Measurements from ENCODE around the gene LEMD2. TPM values are rescaled to one million over a fixed set of nuclear protein-coding genes. Genes with fewer than 3 reads are reported as not detected.

LEMD2 gene
- total RNA-seq, 1 donor = 80.2 TPM

DNA sequence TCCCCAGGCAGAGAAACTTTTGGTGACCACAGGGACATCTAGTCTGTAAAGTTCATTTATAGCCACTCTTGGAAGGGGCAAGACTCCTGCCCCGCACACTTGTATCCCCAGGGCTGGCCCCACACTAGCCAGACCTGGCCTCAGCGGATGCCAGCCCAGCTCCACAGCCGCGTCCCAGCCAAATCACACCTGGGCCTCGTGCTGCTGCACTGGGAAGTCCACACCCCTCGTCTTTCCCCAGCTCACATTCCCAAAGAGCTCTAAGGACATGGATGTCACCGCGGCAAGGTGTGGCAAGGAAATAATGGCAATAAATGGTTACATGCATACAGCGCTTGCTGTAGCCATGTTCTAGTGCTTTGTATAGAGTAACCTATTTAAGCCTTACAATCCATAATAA, 50.8 kb downstream of the LEMD2 start:
- no peaks in the 10 kb centered on the region for H3K27me3 ChIP-seq (ENCODE audit: insufficient read depth, low read length)
- no peaks in the 10 kb centered on the region for H3K4me1 ChIP-seq (ENCODE audit: insufficient read depth, low read length)
- no peaks in the 10 kb centered on the region for H3K9me3 ChIP-seq (ENCODE audit: low read depth, low read length)
- no peak overlapping the region for H3K4me3 ChIP-seq (ENCODE audit: low read length)

DNA sequence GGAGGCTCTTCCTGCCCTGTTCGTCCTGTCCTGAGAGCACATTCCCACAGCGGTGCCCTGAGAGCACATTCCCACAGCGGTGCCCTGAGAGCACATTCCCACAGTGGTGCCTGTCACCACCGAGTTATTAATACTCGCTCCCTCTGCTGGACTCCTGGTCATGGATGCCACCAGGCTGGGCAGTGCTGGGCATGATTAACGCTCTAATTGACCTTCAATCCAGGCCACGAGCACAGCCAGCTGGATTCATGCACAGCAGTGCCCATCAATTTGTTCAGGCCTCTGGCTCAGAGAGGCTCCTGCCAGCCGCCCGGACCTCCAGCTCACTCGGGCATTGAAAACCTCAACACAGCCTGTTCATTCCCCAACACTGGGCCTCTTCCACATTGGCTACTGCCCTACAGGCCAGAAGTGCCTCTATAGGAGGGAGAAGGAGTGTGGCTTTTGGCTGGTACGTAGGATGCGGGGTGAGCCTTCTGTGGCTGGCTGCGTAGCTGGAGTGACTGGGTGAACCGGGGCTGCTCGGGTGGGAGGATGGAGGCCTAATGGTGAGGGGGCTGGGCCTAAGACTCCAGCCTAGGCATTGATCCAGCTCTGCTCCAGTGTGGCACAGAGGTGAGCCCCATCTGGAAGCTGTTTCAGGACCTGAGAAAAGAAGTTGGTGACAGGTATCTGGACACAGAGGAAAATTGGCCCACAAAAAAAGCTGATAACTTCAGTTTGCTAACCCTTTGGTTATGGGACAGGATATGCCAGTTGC, 51.5 kb downstream of the LEMD2 start:
- H3K4me1 ChIP-seq (ENCODE audit: insufficient read depth, low read length) = no peaks in the 10 kb centered on the region
- H3K27me3 ChIP-seq (ENCODE audit: insufficient read depth, low read length) = no peaks in the 10 kb centered on the region
- H3K4me3 ChIP-seq (ENCODE audit: low read length) = no peak overlapping the region
- no peaks in the 10 kb centered on the region for H3K9me3 ChIP-seq (ENCODE audit: low read depth, low read length)

DNA sequence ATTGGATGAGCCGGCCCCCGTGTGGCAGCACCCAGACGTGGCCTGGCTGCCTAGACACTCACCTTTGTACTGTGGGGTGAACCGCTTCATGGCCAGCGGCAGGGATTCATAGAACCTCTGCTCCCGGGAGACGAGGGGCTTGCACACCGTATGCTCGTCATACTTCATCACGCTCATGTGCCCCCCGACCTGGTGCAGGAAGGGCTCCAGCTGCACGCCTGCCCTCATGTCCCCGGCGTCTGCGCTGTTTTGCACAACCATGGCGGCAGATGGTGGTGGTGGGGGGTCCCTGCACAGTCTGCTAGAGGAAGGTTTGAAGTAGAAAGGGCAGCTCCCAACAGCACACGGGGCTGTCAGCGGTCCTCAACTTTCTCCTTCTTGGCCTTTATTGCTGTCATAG, 53.7 kb downstream of the LEMD2 start:
- Histone ChIP-seq H3K9me3 (ENCODE audit: low read depth, low read length) (no peaks in the 10 kb centered on the region), H3K4me3 (ENCODE audit: low read length) (no peak overlapping the region), H3K27me3 (ENCODE audit: insufficient read depth, low read length) (no peaks in the 10 kb centered on the region), H3K4me1 (ENCODE audit: insufficient read depth, low read length) (no peaks in the 10 kb centered on the region)

- no peaks in the 10 kb centered on the region for H3K9me3 ChIP-seq (ENCODE audit: low read depth, low read length)
- H3K4me1 ChIP-seq (ENCODE audit: insufficient read depth, low read length) = no peaks in the 10 kb centered on the region
- H3K27me3 ChIP-seq (ENCODE audit: insufficient read depth, low read length) = no peaks in the 10 kb centered on the region
- H3K4me3 ChIP-seq (ENCODE audit: low read length) = no peak overlapping the region
Measured at GRCh38 chr6:33733709-33734007, 55.3 kb downstream of the LEMD2 start.

DNA sequence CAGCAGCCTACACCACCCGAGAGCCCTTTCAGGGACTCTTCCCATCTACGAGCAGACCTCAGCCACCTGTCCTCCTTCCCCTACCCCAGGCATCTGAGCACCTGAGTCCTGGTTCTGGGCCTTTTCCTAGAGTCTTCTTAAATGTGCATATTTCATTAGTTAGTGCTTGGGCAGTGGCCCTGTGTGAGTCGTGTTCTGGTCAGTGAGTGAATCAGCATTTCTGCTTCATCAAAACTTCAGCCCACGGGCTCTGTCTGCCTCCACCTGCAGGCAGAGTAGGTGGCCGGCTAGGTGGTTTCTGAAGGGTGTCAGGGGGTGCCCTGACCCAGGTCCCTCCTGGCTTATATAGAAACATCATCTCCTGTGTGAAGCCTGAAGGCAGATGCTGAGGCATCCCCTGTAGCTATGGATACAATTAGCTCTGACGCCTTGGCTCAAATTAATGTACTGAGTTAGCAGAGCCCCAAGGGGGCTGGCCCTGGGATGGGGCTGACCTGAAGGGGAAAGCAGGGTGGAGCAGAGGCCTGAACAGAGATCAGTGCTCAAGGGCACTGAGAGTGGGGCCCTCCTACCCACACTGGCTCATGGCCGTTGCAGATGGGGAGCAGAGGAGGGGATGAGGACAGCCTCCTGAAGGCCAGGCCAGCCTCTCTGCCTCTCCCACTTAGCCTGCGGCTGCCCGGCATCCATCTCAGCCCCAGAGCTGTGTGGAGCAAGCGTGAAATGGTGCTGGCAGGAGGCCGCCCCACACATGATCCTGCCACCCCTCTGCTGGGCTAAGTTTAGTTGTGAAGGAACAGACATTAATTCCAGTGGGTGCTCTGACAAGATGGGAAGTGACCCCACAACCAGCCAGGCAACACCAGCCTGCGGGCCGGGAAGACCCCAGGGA, 55.9 kb downstream of the LEMD2 start:
- no peak overlapping the region for H3K4me3 ChIP-seq (ENCODE audit: low read length)
- no peaks in the 10 kb centered on the region for H3K27me3 ChIP-seq (ENCODE audit: insufficient read depth, low read length)
- H3K9me3 ChIP-seq (ENCODE audit: low read depth, low read length) = no peaks in the 10 kb centered on the region
- H3K4me1 ChIP-seq (ENCODE audit: insufficient read depth, low read length) = no peaks in the 10 kb centered on the region

GRCh38 chr6:33732385-33732784, 56.5 kb downstream of the LEMD2 start:
- no peaks in the 10 kb centered on the region for H3K27me3 ChIP-seq (ENCODE audit: insufficient read depth, low read length)
- H3K4me3 ChIP-seq (ENCODE audit: low read length) = no peak overlapping the region
- H3K9me3 ChIP-seq (ENCODE audit: low read depth, low read length) = no peaks in the 10 kb centered on the region
- no peaks in the 10 kb centered on the region for H3K4me1 ChIP-seq (ENCODE audit: insufficient read depth, low read length)

GRCh38 chr6:33731751-33732282, 57.1 kb downstream of the LEMD2 start:
- Histone ChIP-seq H3K4me1 (ENCODE audit: insufficient read depth, low read length) (no peaks in the 10 kb centered on the region), H3K27me3 (ENCODE audit: insufficient read depth, low read length) (no peaks in the 10 kb centered on the region), H3K4me3 (ENCODE audit: low read length) (no peak overlapping the region), H3K9me3 (ENCODE audit: low read depth, low read length) (no peaks in the 10 kb centered on the region)

DNA sequence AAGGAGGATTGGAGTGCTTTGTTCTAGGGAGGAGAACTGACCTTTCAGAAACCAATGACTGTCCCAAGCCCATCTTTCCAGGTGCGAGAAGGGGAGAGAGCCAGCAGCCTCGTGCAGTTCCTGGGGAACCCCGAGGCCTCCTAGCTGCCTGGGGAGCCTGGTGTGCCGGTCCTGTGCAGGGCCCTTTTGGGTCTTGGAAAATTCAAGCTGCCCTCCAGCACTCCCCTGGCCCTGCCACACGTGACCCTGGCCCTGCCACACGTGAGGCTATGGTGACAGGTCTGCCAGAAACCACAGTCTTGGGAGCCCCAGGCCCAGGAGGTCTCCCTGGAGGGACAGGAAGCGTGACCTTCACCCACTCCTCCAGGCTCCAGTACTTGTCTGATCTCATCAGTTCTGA, 57.9 kb downstream of the LEMD2 start:
- no peaks in the 10 kb centered on the region for H3K9me3 ChIP-seq (ENCODE audit: low read depth, low read length)
- no peaks in the 10 kb centered on the region for H3K4me1 ChIP-seq (ENCODE audit: insufficient read depth, low read length)
- H3K4me3 ChIP-seq (ENCODE audit: low read length) = no peak overlapping the region
- no peaks in the 10 kb centered on the region for H3K27me3 ChIP-seq (ENCODE audit: insufficient read depth, low read length)

DNA sequence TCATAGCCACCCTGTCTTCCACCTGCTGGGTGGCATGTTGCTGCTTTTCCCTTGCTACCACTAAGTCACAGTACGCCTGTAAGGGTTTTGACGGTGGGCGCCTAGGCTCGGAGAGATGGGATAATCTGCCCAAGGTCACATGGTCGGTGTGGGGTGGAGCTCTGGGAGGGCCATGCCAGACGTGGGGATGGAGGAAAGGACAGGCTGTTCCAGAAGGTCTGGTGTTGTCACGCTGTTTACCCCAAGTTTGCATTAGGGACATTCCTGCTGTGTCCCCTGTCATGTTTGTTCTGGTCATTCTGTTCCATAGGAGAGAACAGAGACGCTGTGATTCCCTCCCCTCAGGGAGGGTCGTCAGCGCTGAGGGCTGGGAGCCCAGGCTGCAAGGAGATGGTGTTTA, 58.3 kb downstream of the LEMD2 start:
- no peak overlapping the region for H3K4me3 ChIP-seq (ENCODE audit: low read length)
- H3K27me3 ChIP-seq (ENCODE audit: insufficient read depth, low read length) = no peaks in the 10 kb centered on the region
- no peaks in the 10 kb centered on the region for H3K9me3 ChIP-seq (ENCODE audit: low read depth, low read length)
- H3K4me1 ChIP-seq (ENCODE audit: insufficient read depth, low read length) = no peaks in the 10 kb centered on the region

GRCh38 chr6:33729059-33729458, 59.9 kb downstream of the LEMD2 start:
- Histone ChIP-seq H3K27me3 (ENCODE audit: insufficient read depth, low read length) (no peaks in the 10 kb centered on the region), H3K9me3 (ENCODE audit: low read depth, low read length) (no peaks in the 10 kb centered on the region), H3K4me3 (ENCODE audit: low read length) (no peak overlapping the region), H3K4me1 (ENCODE audit: insufficient read depth, low read length) (no peaks in the 10 kb centered on the region)

GRCh38 chr6:33728438-33728837, 60.5 kb downstream of the LEMD2 start:
- H3K4me3 ChIP-seq (ENCODE audit: low read length) = no peak overlapping the region

GRCh38 chr6:33727932-33728331, 61.0 kb downstream of the LEMD2 start:
- no peaks in the 10 kb centered on the region for H3K4me1 ChIP-seq (ENCODE audit: insufficient read depth, low read length)
- H3K27me3 ChIP-seq (ENCODE audit: insufficient read depth, low read length) = no peaks in the 10 kb centered on the region
- H3K9me3 ChIP-seq (ENCODE audit: low read depth, low read length) = no peaks in the 10 kb centered on the region
- H3K4me3 ChIP-seq (ENCODE audit: low read length) = no peak overlapping the region

More at GRCh38 chr6:33728438-33728837, 60.5 kb downstream of the LEMD2 start:
- no peaks in the 10 kb centered on the region for H3K27me3 ChIP-seq (ENCODE audit: insufficient read depth, low read length)
- no peaks in the 10 kb centered on the region for H3K4me1 ChIP-seq (ENCODE audit: insufficient read depth, low read length)
- no peaks in the 10 kb centered on the region for H3K9me3 ChIP-seq (ENCODE audit: low read depth, low read length)

- Histone ChIP-seq H3K4me3 (ENCODE audit: low read length) (no peak overlapping the region), H3K9me3 (ENCODE audit: low read depth, low read length) (no peaks in the 10 kb centered on the region), H3K4me1 (ENCODE audit: insufficient read depth, low read length) (no peaks in the 10 kb centered on the region), H3K27me3 (ENCODE audit: insufficient read depth, low read length) (no peaks in the 10 kb centered on the region)
Measured at GRCh38 chr6:33727126-33727525, 61.8 kb downstream of the LEMD2 start.

GRCh38 chr6:33726696-33727095, 62.2 kb downstream of the LEMD2 start:
- no peaks in the 10 kb centered on the region for H3K4me1 ChIP-seq (ENCODE audit: insufficient read depth, low read length)
- H3K27me3 ChIP-seq (ENCODE audit: insufficient read depth, low read length) = no peaks in the 10 kb centered on the region
- no peaks in the 10 kb centered on the region for H3K9me3 ChIP-seq (ENCODE audit: low read depth, low read length)

GRCh38 chr6:33725891-33726673, 62.8 kb downstream of the LEMD2 start:
- H3K4me1 ChIP-seq (ENCODE audit: insufficient read depth, low read length) = no peaks in the 10 kb centered on the region
- no peaks in the 10 kb centered on the region for H3K27me3 ChIP-seq (ENCODE audit: insufficient read depth, low read length)
- H3K4me3 ChIP-seq (ENCODE audit: low read length) = no peak overlapping the region
- H3K9me3 ChIP-seq (ENCODE audit: low read depth, low read length) = no peaks in the 10 kb centered on the region

More at GRCh38 chr6:33726696-33727095, 62.2 kb downstream of the LEMD2 start:
- H3K4me3 ChIP-seq (ENCODE audit: low read length) = no peak overlapping the region
